Esophagus squamous epithelium (tissue), 4 donors: ENCODE measurements around the gene PLEKHG4.

Experiments used
- CTCF ChIP-seq, 6 experiments: fragments of 450-650 bp in 4 of 6; fragments of 200-600 bp in 2 of 6; sonication (generic) in 2 of 6; IDR thresholded peaks; one replicate each; pipeline ENCODE4 v1.5.1; 2016 to 2019; ENCODE audit warnings: antibody characterized with exemption in 6 of 6, mild to moderate bottlenecking in 4 of 6, moderate library complexity in 4 of 6
- POLR2A ChIP-seq, 4 donors: fragments of 450-650 bp; IDR thresholded peaks; one replicate each; pipeline ENCODE4 v1.6.1; 2017; ENCODE audit warnings: antibody characterized with exemption in 4 of 4, mild to moderate bottlenecking in 4 of 4, moderate library complexity in 3 of 4

- TF ChIP-seq CTCF (IDR thresholded peaks at IDR 0.05) (no peak), POLR2A (IDR thresholded peaks at IDR 0.05) (no peak)
Measured at GRCh38 chr16:67229906-67230808, 49.2 kb upstream of the PLEKHG4 start.
